Measurements from ENCODE around the gene TANGO6.

- TF ChIP-seq EZH2 (IDR thresholded peaks at IDR 0.05; ENCODE audit: borderline replicate concordance, low read depth, low read length, poor library complexity, severe bottlenecking) (no peak), CTCF (conservative IDR thresholded peaks at IDR 0.05; ENCODE audit: low read depth, low read length) (no peak)
These were observed 50.7 kb downstream of the TANGO6 start for GRCh38 chr16:68893710-68894705.
